Measurements from ENCODE around the gene MAP3K5.

The MAP3K5 gene

DNA sequence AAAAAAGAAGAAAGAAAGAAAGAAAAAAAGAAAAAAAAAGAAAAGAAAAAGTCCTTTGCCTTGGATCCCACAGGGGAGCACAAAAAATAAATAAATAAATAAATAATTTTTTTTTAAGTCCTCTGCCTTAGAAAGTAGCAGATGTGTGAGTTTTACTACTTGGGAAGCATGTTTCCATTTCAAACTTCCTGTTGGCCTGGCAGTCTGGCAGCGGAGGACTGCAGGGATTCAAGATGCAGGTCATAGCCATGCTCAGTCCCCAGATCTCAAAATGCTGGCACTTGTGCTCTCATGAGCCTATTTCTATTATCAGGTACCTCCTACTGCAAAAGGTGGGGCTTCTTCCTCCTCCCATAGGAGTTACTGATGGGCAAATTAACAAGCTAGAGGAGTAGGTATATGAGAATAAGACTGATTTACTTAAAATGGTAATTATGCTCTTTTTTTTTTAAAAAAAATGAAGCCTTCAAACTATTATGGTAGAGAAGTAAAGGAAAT, 187.9 kb downstream of the MAP3K5 start:
- Histone ChIP-seq H3K27me3 (ENCODE audit: insufficient read depth, low read length, poor library complexity) (no peaks in the 10 kb centered on the region), H2BK5ac (ENCODE audit: low read length) (no peak overlapping the region), H3K56ac (ENCODE audit: low read length) (no peak overlapping the region), H2BK15ac (replicated peaks; ENCODE audit: low read depth) (no peak overlapping the region), H4K5ac (ENCODE audit: low read length) (no peak overlapping the region), H3K18ac (ENCODE audit: low read length) (no peak overlapping the region), H2AK5ac (ENCODE audit: low read length) (no peak overlapping the region), H3K9ac (ENCODE audit: low read length) (no peak overlapping the region), H2BK120ac (ENCODE audit: low read depth, low read length) (no peak overlapping the region), H3K4me1 (ENCODE audit: control insufficient read depth, low read depth, low read length) (peaks cover 2% of the 10 kb centered on the region), H3K79me2 (ENCODE audit: control insufficient read depth, insufficient read depth, low read length) (no peaks in the 10 kb centered on the region), H3K79me1 (ENCODE audit: low read length) (no peaks in the 10 kb centered on the region), H3K4ac (ENCODE audit: low read depth, low read length) (no peak overlapping the region), H3K36me3 (ENCODE audit: control insufficient read depth, insufficient read depth, low read length) (no peaks in the 10 kb centered on the region), H4K8ac (ENCODE audit: low read depth, low read length) (no peak overlapping the region), H3K27ac (ENCODE audit: low read depth, low read length) (no peak overlapping the region), H3K4me2 (ENCODE audit: low read length) (no peak overlapping the region), H3K4me3 (ENCODE audit: low read length) (no peak overlapping the region), H3K23ac (ENCODE audit: low read length) (no peak overlapping the region)
- DNase-seq = no peak
- WGBS (ENCODE audit: extremely low coverage, insufficient coverage, low lambda C conversion rate) = no CpG with 5 or more reads among the region's 1 CpG

DNA sequence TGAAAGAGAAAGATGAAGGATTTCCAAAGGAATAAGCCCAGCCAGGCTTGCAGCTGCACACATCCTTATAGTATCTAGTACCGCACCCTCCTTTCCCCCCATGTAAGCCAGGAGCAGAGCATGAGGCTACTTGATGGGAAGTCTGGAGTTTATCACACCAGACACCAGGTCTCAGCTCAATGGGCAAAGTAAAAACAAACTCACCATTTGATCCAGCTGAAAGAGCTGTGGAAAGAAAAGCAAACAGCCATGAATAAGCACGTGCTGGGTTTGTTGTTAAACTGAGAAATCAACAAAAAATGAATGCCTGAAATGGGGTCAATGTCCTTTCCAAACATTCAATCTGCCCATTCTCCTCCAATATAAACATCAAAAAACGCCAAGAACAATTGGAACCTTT, 191.5 kb downstream of the MAP3K5 start:
- 100% methylated on average over 1 of the region's 3 CpGs for WGBS (ENCODE audit: extremely low coverage, insufficient coverage, low lambda C conversion rate)
- Histone ChIP-seq H3K9ac (ENCODE audit: low read length) (no peak overlapping the region), H3K4ac (ENCODE audit: low read depth, low read length) (no peak overlapping the region), H4K8ac (ENCODE audit: low read depth, low read length) (no peak overlapping the region), H2BK120ac (ENCODE audit: low read depth, low read length) (no peak overlapping the region), H3K79me2 (ENCODE audit: control insufficient read depth, insufficient read depth, low read length) (no peaks in the 10 kb centered on the region), H3K4me3 (ENCODE audit: low read length) (no peak overlapping the region), H3K4me1 (ENCODE audit: control insufficient read depth, low read depth, low read length) (no peaks in the 10 kb centered on the region), H3K27ac (ENCODE audit: low read depth, low read length) (no peak overlapping the region), H3K79me1 (ENCODE audit: low read length) (no peaks in the 10 kb centered on the region), H2AK5ac (ENCODE audit: low read length) (no peak overlapping the region), H2BK5ac (ENCODE audit: low read length) (no peak overlapping the region), H3K56ac (ENCODE audit: low read length) (no peak overlapping the region), H3K36me3 (ENCODE audit: control insufficient read depth, insufficient read depth, low read length) (no peaks in the 10 kb centered on the region), H3K18ac (ENCODE audit: low read length) (no peak overlapping the region), H3K23ac (ENCODE audit: low read length) (no peak overlapping the region), H2BK15ac (replicated peaks; ENCODE audit: low read depth) (no peak overlapping the region), H4K5ac (ENCODE audit: low read length) (no peak overlapping the region), H3K4me2 (ENCODE audit: low read length) (no peak overlapping the region), H3K27me3 (ENCODE audit: insufficient read depth, low read length, poor library complexity) (no peaks in the 10 kb centered on the region)
- no peak for DNase-seq

DNA sequence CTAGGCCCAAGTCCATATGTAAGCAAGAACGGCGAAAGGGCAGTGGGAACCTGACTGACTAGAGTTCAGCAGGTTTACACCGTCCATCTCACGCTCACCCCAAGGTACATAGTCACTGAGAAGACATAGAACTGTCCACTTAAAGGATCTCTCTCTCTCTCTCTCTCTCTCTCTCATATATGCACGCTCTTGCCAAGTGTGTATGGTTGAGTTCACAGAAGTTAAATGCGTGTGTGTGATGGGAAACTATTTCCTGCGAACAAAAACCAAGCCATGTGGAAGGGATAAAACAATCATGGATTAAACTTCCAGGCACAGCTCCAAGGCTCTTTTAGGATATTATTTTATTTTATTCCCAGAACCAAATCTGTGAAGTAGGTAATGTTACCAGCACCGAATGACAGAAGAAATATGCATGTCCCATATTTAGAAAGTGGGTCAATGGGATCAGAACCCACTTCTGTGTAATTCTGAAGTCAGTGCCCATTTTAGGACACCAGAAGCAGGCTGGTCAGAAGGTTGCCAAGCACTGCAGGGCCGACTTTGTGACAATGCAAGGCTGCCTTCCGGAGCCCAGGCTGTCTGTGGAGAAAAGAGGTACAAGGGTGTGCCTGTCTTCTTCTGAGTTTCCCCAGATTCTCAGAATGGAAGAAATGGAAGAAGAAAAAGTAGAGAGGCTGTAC, 192.8 kb downstream of the MAP3K5 start:
- Histone ChIP-seq H2AK5ac (ENCODE audit: low read length) (no peak overlapping the region), H3K23ac (ENCODE audit: low read length) (no peak overlapping the region), H3K9ac (ENCODE audit: low read length) (no peak overlapping the region), H2BK15ac (replicated peaks; ENCODE audit: low read depth) (no peak overlapping the region), H3K18ac (ENCODE audit: low read length) (no peak overlapping the region), H3K56ac (ENCODE audit: low read length) (no peak overlapping the region), H3K4me1 (ENCODE audit: control insufficient read depth, low read depth, low read length) (no peaks in the 10 kb centered on the region), H3K79me1 (ENCODE audit: low read length) (no peaks in the 10 kb centered on the region), H2BK5ac (ENCODE audit: low read length) (no peak overlapping the region), H3K4me3 (ENCODE audit: low read length) (no peak overlapping the region), H3K27ac (ENCODE audit: low read depth, low read length) (no peak overlapping the region), H3K4ac (ENCODE audit: low read depth, low read length) (no peak overlapping the region), H3K4me2 (ENCODE audit: low read length) (no peak overlapping the region), H3K79me2 (ENCODE audit: control insufficient read depth, insufficient read depth, low read length) (no peaks in the 10 kb centered on the region), H4K8ac (ENCODE audit: low read depth, low read length) (no peak overlapping the region), H3K27me3 (ENCODE audit: insufficient read depth, low read length, poor library complexity) (no peaks in the 10 kb centered on the region), H3K36me3 (ENCODE audit: control insufficient read depth, insufficient read depth, low read length) (no peaks in the 10 kb centered on the region), H2BK120ac (ENCODE audit: low read depth, low read length) (no peak overlapping the region), H4K5ac (ENCODE audit: low read length) (no peak overlapping the region)
- no CpG with 5 or more reads among the region's 10 CpGs for WGBS (ENCODE audit: extremely low coverage, insufficient coverage, low lambda C conversion rate)
- DNase-seq = no peak

DNA sequence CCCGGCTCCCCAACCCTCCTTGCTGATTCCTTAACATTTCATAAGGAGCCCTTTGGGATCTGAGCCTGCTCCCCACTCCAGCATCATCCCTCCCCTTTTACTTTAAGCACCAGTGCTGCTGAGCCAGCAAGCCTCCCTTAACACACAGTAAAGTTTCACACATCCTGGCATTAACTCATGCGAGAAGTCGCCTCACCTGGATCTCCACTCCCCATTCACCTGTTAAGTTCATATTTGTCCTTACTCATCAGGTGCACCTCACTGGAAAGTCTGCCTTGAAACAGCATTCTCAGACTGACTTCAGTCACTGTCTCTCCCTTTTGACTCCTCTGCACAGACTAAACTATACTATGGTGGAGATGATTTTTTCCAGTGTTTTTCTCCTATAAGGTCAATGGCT, 194.2 kb downstream of the MAP3K5 start:
- Histone ChIP-seq H3K79me2 (ENCODE audit: control insufficient read depth, insufficient read depth, low read length) (no peaks in the 10 kb centered on the region), H2AK5ac (ENCODE audit: low read length) (no peak overlapping the region), H3K79me1 (ENCODE audit: low read length) (no peaks in the 10 kb centered on the region), H3K4ac (ENCODE audit: low read depth, low read length) (no peak overlapping the region), H2BK5ac (ENCODE audit: low read length) (no peak overlapping the region), H3K36me3 (ENCODE audit: control insufficient read depth, insufficient read depth, low read length) (no peaks in the 10 kb centered on the region), H3K9ac (ENCODE audit: low read length) (no peak overlapping the region), H2BK120ac (ENCODE audit: low read depth, low read length) (no peak overlapping the region), H3K4me3 (ENCODE audit: low read length) (no peak overlapping the region), H3K23ac (ENCODE audit: low read length) (no peak overlapping the region), H3K27ac (ENCODE audit: low read depth, low read length) (no peak overlapping the region), H2BK15ac (replicated peaks; ENCODE audit: low read depth) (no peak overlapping the region), H3K18ac (ENCODE audit: low read length) (no peak overlapping the region), H4K8ac (ENCODE audit: low read depth, low read length) (no peak overlapping the region), H3K56ac (ENCODE audit: low read length) (no peak overlapping the region), H3K27me3 (ENCODE audit: insufficient read depth, low read length, poor library complexity) (no peaks in the 10 kb centered on the region), H4K5ac (ENCODE audit: low read length) (no peak overlapping the region), H3K4me1 (ENCODE audit: control insufficient read depth, low read depth, low read length) (no peaks in the 10 kb centered on the region), H3K4me2 (ENCODE audit: low read length) (no peak overlapping the region)
- no CpG with 5 or more reads among the region's 3 CpGs for WGBS (ENCODE audit: extremely low coverage, insufficient coverage, low lambda C conversion rate)
- DNase-seq = no peak

DNA sequence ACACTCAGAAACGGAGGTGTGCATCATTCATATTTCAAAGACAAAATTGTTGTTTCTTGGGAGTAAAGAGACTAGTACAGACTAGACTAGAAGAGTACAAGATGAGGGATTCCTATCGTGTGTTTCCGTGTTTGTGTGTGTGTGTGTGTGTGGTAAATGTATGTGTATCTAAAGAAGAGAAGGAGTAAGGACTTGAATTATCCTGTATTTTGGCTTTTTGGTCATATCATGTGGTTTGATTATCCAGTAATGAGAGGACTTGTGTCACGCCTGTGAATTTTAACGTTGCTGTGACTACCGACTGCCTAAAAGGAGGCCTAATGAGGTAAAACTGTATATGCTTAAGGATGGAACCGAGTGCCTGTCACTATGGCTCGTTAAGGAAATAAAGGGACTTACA, 197.6 kb downstream of the MAP3K5 start:
- H2AK5ac ChIP-seq (ENCODE audit: low read length) = no peak overlapping the region
- no peak overlapping the region for H4K8ac ChIP-seq (ENCODE audit: low read depth, low read length)
- no peak overlapping the region for H2BK5ac ChIP-seq (ENCODE audit: low read length)
- H3K18ac ChIP-seq (ENCODE audit: low read length) = no peak overlapping the region
- H3K79me1 ChIP-seq (ENCODE audit: low read length) = no peaks in the 10 kb centered on the region
- no peaks in the 10 kb centered on the region for H3K79me2 ChIP-seq (ENCODE audit: control insufficient read depth, insufficient read depth, low read length)
- no peak overlapping the region for H3K4me2 ChIP-seq (ENCODE audit: low read length)
- H3K56ac ChIP-seq (ENCODE audit: low read length) = no peak overlapping the region
- H2BK15ac ChIP-seq (replicated peaks; ENCODE audit: low read depth) = no peak overlapping the region
- H4K5ac ChIP-seq (ENCODE audit: low read length) = no peak overlapping the region
- H2BK120ac ChIP-seq (ENCODE audit: low read depth, low read length) = no peak overlapping the region
- H3K27ac ChIP-seq (ENCODE audit: low read depth, low read length) = no peak overlapping the region
- no peaks in the 10 kb centered on the region for H3K27me3 ChIP-seq (ENCODE audit: insufficient read depth, low read length, poor library complexity)
- H3K23ac ChIP-seq (ENCODE audit: low read length) = no peak overlapping the region
- H3K4me3 ChIP-seq (ENCODE audit: low read length) = no peak overlapping the region
- DNase-seq = no peak
- no peak overlapping the region for H3K9ac ChIP-seq (ENCODE audit: low read length)
- no CpG with 5 or more reads among the region's 8 CpGs for WGBS (ENCODE audit: extremely low coverage, insufficient coverage, low lambda C conversion rate)
- H3K4ac ChIP-seq (ENCODE audit: low read depth, low read length) = no peak overlapping the region
- no peaks in the 10 kb centered on the region for H3K36me3 ChIP-seq (ENCODE audit: control insufficient read depth, insufficient read depth, low read length)
- no peaks in the 10 kb centered on the region for H3K4me1 ChIP-seq (ENCODE audit: control insufficient read depth, low read depth, low read length)
